ENCODE data around the gene SLC5A1. TPM values are rescaled to one million over a fixed set of nuclear protein-coding genes. Genes with fewer than 3 reads are reported as not detected.

The SLC5A1 gene
- total RNA-seq, 1 experiment from 2014 or later: 0.03 TPM

GRCh38 chr22:32052244-32052643 lies 9.2 kb downstream of the SLC5A1 start:
- POLR2A ChIA-PET: no interaction called here
- in situ Hi-C loops (cut with HindIII; ENCODE audit: low pct_unique_long_range_greater_than_20kb, low sequenced_read_pairs): no loop called here

GRCh38 chr22:32052936-32053791 lies 10.1 kb downstream of the SLC5A1 start:
- BruUV-seq (replicated peaks): no TSS peak
- H3K27ac ChIP-seq (ENCODE audit: low read length): no peak overlapping the region
- no peaks in the 10 kb centered on the region for H3K36me3 ChIP-seq (ENCODE audit: control insufficient read depth, insufficient read depth, low read length)
- DNase-seq (ENCODE audit: low read depth, low spot score) (no peak), ATAC-seq (no peak)
- no peaks in the 10 kb centered on the region for H3K27me3 ChIP-seq (ENCODE audit: control insufficient read depth, insufficient read depth, low read length)
- H3K4me3 ChIP-seq (ENCODE audit: low read depth in 2 of 2, low read length in 2 of 2): no peak overlapping the region
- H3K4me1 ChIP-seq (ENCODE audit: control insufficient read depth, insufficient read depth, low read length): no peaks in the 10 kb centered on the region
- no peak for TF ChIP-seq SIN3A (IDR thresholded peaks at IDR 0.05; ENCODE audit: borderline replicate concordance, insufficient read depth, low read depth, low read length)
- no peak for TF ChIP-seq TCF7L2 (IDR thresholded peaks at IDR 0.05; ENCODE audit: low read depth, low read length)
- TF ChIP-seq POLR2AphosphoS5 (IDR thresholded peaks at IDR 0.05; ENCODE audit: low read depth, low read length): no peak
- no peak for TF ChIP-seq CTCF (IDR thresholded peaks at IDR 0.05)
- TF ChIP-seq REST (IDR thresholded peaks at IDR 0.05; ENCODE audit: insufficient read depth in 1 of 2, low read depth in 2 of 2, low read length in 1 of 2): no peak
- intact Hi-C loops (cut with micrococcal nuclease; ENCODE audit: unreplicated experiment): no loop called here
- ChIA-PET CTCF (no interaction called here), POLR2A (no interaction called here)
- no peaks in the 10 kb centered on the region for H3K9me3 ChIP-seq (ENCODE audit: control insufficient read depth, insufficient read depth, low read depth, low read length)
- in situ Hi-C loops (cut with HindIII; ENCODE audit: low pct_unique_long_range_greater_than_20kb, low sequenced_read_pairs): no loop called here

More at GRCh38 chr22:32052244-32052643, 9.2 kb downstream of the SLC5A1 start:
- Histone ChIP-seq H3K27me3 (ENCODE audit: control insufficient read depth, insufficient read depth, low read length) (no peaks in the 10 kb centered on the region), H3K36me3 (ENCODE audit: control insufficient read depth, insufficient read depth, low read length) (no peaks in the 10 kb centered on the region), H3K9me3 (ENCODE audit: control insufficient read depth, insufficient read depth, low read depth, low read length) (no peaks in the 10 kb centered on the region), H3K4me1 (ENCODE audit: control insufficient read depth, insufficient read depth, low read length) (no peaks in the 10 kb centered on the region), H3K27ac (ENCODE audit: low read length) (no peak overlapping the region), H3K4me3 (ENCODE audit: low read depth in 2 of 2, low read length in 2 of 2) (no peak overlapping the region)
- DNase-seq (ENCODE audit: low read depth, low spot score) (no peak), ATAC-seq (no peak)
- no peak for TF ChIP-seq TCF7L2 (IDR thresholded peaks at IDR 0.05; ENCODE audit: low read depth, low read length)
- TF ChIP-seq SIN3A (IDR thresholded peaks at IDR 0.05; ENCODE audit: borderline replicate concordance, insufficient read depth, low read depth, low read length): no peak
- no peak for TF ChIP-seq REST (IDR thresholded peaks at IDR 0.05; ENCODE audit: insufficient read depth in 1 of 2, low read depth in 2 of 2, low read length in 1 of 2)
- no peak for TF ChIP-seq POLR2AphosphoS5 (IDR thresholded peaks at IDR 0.05; ENCODE audit: low read depth, low read length)
- no peak for TF ChIP-seq CTCF (IDR thresholded peaks at IDR 0.05)
- no TSS peak for BruUV-seq (replicated peaks)
- intact Hi-C loops (cut with micrococcal nuclease; ENCODE audit: unreplicated experiment): no loop called here
- CTCF ChIA-PET: no interaction called here
